Central memory CD8-positive, alpha-beta T cell (primary cell): ENCODE measurements around the gene DGKB.

Experiments
- ATAC-seq: fragments of 150-1000 bp; cut with Tn5 transposase; replicated peaks from 2 replicates; pipeline ENCODE4 v1.10.0; 2022; ENCODE audit warnings: mild to moderate bottlenecking, moderate FRiP score, moderate number of reproducible peaks; ENCODE audit not compliant: poor library complexity, severe bottlenecking; ENCODE audit errors: extremely low read depth
- DNase-seq, 2 donors: peaks; one replicate each; pipeline ENCODE4 v3.0.0; 2021; ENCODE audit warnings: low spot score in 2 of 2
- H3K27ac Mint-ChIP-seq: one replicate; pipeline ENCODE4 v1.8.0; 2022; ENCODE audit warnings: low read depth, mild to moderate bottlenecking, moderate library complexity, mixed read lengths
- H3K27me3 Mint-ChIP-seq: one replicate; pipeline ENCODE4 v1.8.0; 2022; ENCODE audit warnings: mixed read lengths
- H3K36me3 Mint-ChIP-seq: one replicate; pipeline ENCODE4 v1.8.0; 2022; ENCODE audit warnings: mild to moderate bottlenecking, moderate library complexity, mixed read lengths; ENCODE audit not compliant: insufficient read depth
- H3K4me1 Mint-ChIP-seq: one replicate; pipeline ENCODE4 v1.8.0; 2022; ENCODE audit warnings: mixed read lengths
- H3K4me3 Mint-ChIP-seq: one replicate; pipeline ENCODE4 v1.8.0; 2022; ENCODE audit warnings: mild to moderate bottlenecking, moderate library complexity, mixed read lengths
- H3K9me3 Mint-ChIP-seq: one replicate; pipeline ENCODE4 v1.8.0; 2022; ENCODE audit warnings: mixed read lengths

Gene DGKB

GRCh38 chr7:14805105-14805719 is 97.3 kb downstream of the DGKB start:
- ATAC-seq (no peak), DNase-seq (no peak)
- H3K4me1 Mint-ChIP-seq, result no peaks in the 10 kb centered on the region
- H3K27me3 Mint-ChIP-seq, result no peaks in the 10 kb centered on the region
- peaks cover 5% of the 10 kb centered on the region for H3K9me3 Mint-ChIP-seq
- H3K4me3 Mint-ChIP-seq, result no peak overlapping the region
- H3K27ac Mint-ChIP-seq, result no peak overlapping the region
- H3K36me3 Mint-ChIP-seq, result no peaks in the 10 kb centered on the region

DNA sequence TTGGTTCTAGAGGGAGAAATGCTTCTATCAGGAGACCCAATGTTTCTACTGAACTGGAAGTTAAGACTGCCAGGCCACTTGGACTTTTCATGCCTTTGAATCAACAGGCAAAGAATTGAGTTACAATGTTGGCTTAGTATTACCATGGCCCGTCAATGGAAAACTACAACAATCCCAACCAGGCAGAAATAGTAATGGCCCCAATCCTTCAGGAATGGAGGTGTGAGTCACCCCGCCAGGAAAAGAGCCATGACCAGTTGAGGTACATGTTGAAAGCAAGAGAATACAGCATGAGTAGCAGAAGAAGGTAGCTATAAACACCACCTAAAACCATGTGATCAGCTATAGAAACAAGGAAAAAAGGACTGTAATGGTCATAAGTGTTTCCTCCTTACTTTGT is 101.9 kb downstream of the DGKB start:
- ATAC-seq, result no peak
- H3K36me3 Mint-ChIP-seq, result no peaks in the 10 kb centered on the region
- H3K27ac Mint-ChIP-seq, result no peak overlapping the region
- no peak for DNase-seq
- no peaks in the 10 kb centered on the region for H3K27me3 Mint-ChIP-seq
- H3K4me1 Mint-ChIP-seq, result no peaks in the 10 kb centered on the region
- H3K9me3 Mint-ChIP-seq, result peaks cover 5% of the 10 kb centered on the region
- no peak overlapping the region for H3K4me3 Mint-ChIP-seq

DNA sequence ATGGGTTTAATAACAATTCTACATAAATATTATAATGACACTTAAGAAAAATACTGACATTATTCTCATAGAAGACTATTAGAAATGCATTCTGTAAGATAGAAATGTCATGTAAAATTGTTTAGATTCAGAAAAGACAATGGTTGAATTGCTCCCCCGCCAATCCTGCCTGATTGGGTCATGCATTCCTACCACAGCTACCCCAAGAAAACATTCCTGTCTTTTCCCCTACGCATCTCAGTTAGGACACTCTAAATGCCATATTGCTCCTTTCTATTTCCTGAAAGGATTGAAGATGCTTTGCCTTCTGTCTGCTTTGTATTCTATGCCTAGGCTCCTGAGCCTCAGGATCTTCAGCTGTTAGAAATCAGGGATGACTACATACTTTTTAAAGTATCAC is 109.4 kb downstream of the DGKB start:
- no peak overlapping the region for H3K27ac Mint-ChIP-seq

GRCh38 chr7:14787551-14787950 is 115.0 kb downstream of the DGKB start:
- Mint-ChIP-seq H3K36me3 (no peaks in the 10 kb centered on the region), H3K27ac (no peak overlapping the region), H3K9me3 (no peaks in the 10 kb centered on the region), H3K4me3 (no peak overlapping the region), H3K27me3 (no peaks in the 10 kb centered on the region), H3K4me1 (no peaks in the 10 kb centered on the region)
- DNase-seq, result no peak
- no peak for ATAC-seq

More for the DNA sequence above, 109.4 kb downstream of the DGKB start:
- Mint-ChIP-seq H3K36me3 (no peaks in the 10 kb centered on the region), H3K27me3 (no peaks in the 10 kb centered on the region), H3K4me1 (no peaks in the 10 kb centered on the region), H3K9me3 (no peaks in the 10 kb centered on the region), H3K4me3 (no peak overlapping the region)
- DNase-seq (no peak), ATAC-seq (no peak)

GRCh38 chr7:14786314-14786895 is 116.1 kb downstream of the DGKB start:
- DNase-seq, result no peak
- H3K36me3 Mint-ChIP-seq, result no peaks in the 10 kb centered on the region
- no peak for ATAC-seq
- H3K9me3 Mint-ChIP-seq, result no peaks in the 10 kb centered on the region
- H3K27ac Mint-ChIP-seq, result no peak overlapping the region
- no peaks in the 10 kb centered on the region for H3K4me1 Mint-ChIP-seq
- H3K27me3 Mint-ChIP-seq, result no peaks in the 10 kb centered on the region
- no peak overlapping the region for H3K4me3 Mint-ChIP-seq

GRCh38 chr7:14777806-14778205 is 124.7 kb downstream of the DGKB start:
- no peaks in the 10 kb centered on the region for H3K36me3 Mint-ChIP-seq
- H3K4me3 Mint-ChIP-seq, result no peak overlapping the region
- no peaks in the 10 kb centered on the region for H3K4me1 Mint-ChIP-seq
- H3K27me3 Mint-ChIP-seq, result no peaks in the 10 kb centered on the region
- ATAC-seq (no peak), DNase-seq (no peak)
- no peak overlapping the region for H3K27ac Mint-ChIP-seq
- peaks cover 14% of the 10 kb centered on the region for H3K9me3 Mint-ChIP-seq

DNA sequence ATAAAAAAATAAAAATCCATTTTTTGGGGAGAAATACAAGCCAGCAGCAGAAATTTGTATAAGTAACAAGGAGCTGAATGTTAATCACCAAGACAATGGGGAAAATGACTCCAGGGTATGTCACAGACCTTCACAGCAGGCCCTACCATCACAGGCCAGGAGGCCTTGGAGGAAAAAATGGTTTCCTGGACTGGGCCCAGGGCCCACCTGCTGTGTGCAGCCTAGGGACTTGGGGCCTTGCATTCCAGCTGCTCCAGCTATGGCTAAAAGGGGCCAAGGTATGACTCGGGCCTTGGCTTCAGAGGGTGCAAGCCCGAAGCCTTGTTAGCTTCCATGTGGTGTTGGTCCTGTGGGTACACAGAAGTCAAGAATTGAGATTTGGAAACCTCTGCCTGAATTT is 126.3 kb downstream of the DGKB start:
- no peak overlapping the region for H3K4me3 Mint-ChIP-seq
- H3K4me1 Mint-ChIP-seq, result no peaks in the 10 kb centered on the region
- H3K36me3 Mint-ChIP-seq, result no peaks in the 10 kb centered on the region
- H3K9me3 Mint-ChIP-seq, result peaks cover 14% of the 10 kb centered on the region
- no peak for ATAC-seq
- H3K27me3 Mint-ChIP-seq, result no peaks in the 10 kb centered on the region
- DNase-seq, result no peak
- no peak overlapping the region for H3K27ac Mint-ChIP-seq

DNA sequence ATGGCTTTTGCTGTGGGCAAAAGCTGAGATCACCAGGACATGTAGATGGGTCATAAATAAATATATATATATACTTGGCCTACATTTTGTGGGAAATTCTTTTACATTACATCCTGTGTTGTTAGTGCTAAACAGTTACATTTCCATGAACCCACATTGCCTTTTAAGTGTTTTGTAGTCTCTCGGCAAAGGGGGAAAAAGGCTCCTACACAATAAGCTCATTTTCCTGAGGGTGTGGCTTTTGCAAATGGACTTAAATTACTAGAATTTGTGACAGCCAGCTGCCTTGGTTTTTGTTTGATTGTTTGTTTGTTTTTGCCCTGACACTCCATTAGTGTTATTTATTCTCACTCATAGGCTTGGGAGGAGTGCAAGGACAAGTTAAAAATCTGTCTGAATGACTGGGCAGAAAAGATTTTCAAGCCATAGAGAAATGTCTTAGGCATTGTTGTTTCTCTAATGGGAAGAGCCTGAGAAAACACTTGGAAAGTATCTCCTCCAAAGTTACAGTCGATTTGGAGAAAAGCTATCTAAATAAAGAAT is 128.8 kb downstream of the DGKB start:
- Mint-ChIP-seq H3K9me3 (peaks cover 14% of the 10 kb centered on the region), H3K27me3 (no peaks in the 10 kb centered on the region), H3K36me3 (peaks cover 2% of the 10 kb centered on the region), H3K4me1 (no peaks in the 10 kb centered on the region), H3K27ac (no peak overlapping the region), H3K4me3 (no peak overlapping the region)
- ATAC-seq (no peak), DNase-seq (no peak)

- Mint-ChIP-seq H3K27me3 (no peaks in the 10 kb centered on the region), H3K27ac (no peak overlapping the region), H3K4me1 (no peaks in the 10 kb centered on the region), H3K4me3 (no peak overlapping the region), H3K9me3 (peaks cover 2% of the 10 kb centered on the region), H3K36me3 (peaks cover 2% of the 10 kb centered on the region)
- ATAC-seq (no peak), DNase-seq (no peak)
Observed at GRCh38 chr7:14770614-14771013, 131.9 kb downstream of the DGKB start.

DNA sequence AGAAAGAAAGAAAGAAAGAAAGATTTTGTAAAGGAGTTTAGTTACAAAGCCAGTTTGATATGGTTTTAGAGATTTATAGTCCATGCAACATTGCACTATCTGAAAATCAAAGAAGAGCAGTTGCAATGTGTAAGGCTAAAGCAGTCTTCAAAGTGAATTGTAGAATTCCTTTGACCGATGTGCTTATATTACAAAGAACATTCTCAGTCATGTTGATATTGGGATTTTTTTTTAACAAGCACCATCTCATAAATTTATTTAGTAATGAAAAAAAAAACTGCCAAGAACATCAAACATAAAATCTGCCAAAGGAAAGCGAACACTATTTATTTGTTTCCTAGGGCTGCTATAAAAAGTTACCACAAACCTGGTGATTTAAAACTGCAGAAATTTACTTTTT is 133.3 kb downstream of the DGKB start:
- Mint-ChIP-seq H3K9me3 (no peaks in the 10 kb centered on the region), H3K4me1 (no peaks in the 10 kb centered on the region), H3K4me3 (no peak overlapping the region), H3K27me3 (no peaks in the 10 kb centered on the region), H3K27ac (no peak overlapping the region), H3K36me3 (peaks cover 2% of the 10 kb centered on the region)
- DNase-seq (no peak), ATAC-seq (no peak)

DNA sequence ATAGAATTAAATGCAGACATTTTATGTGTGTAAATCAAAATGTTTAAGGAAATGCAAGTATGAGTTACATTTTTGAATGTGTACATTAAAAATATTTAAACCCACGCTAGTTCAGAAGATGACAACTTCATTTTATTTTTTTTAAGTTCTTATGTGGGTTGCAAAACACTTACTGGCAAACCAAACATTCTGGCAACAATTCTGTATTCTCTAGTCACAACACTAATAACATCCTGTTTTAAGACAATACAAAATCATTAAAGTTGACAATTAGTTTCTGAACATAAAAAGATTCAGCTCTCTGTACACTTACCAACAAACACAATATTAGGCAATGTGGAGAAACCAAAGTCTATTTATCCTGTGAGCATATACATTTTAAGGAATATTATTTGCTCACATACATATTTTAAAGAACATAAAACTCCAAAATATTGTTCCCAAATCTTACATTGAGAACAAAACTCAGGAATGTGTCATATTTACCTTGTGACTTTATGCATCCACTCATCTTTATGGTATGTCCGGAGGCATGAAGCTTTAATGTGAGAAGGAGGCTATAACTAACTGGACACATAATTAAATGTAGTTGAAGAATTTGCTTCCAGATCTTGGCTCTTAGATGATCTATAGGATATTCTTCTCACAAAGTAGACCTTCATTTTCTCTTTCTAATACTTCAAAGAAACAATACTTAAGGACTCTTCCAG is 134.7 kb downstream of the DGKB start:
- no peaks in the 10 kb centered on the region for H3K4me1 Mint-ChIP-seq
- no peak for ATAC-seq
- peaks cover 2% of the 10 kb centered on the region for H3K36me3 Mint-ChIP-seq
- no peaks in the 10 kb centered on the region for H3K9me3 Mint-ChIP-seq
- H3K4me3 Mint-ChIP-seq, result no peak overlapping the region
- no peaks in the 10 kb centered on the region for H3K27me3 Mint-ChIP-seq
- DNase-seq, result no peak
- H3K27ac Mint-ChIP-seq, result no peak overlapping the region

- no peak overlapping the region for H3K4me3 Mint-ChIP-seq
- H3K27me3 Mint-ChIP-seq, result no peaks in the 10 kb centered on the region
Observed at GRCh38 chr7:14766747-14767146, 135.8 kb downstream of the DGKB start.

GRCh38 chr7:14765731-14766130 is 136.8 kb downstream of the DGKB start:
- DNase-seq (no peak), ATAC-seq (no peak)
- H3K27me3 Mint-ChIP-seq, result no peaks in the 10 kb centered on the region
- H3K9me3 Mint-ChIP-seq, result no peaks in the 10 kb centered on the region
- no peak overlapping the region for H3K27ac Mint-ChIP-seq
- H3K4me3 Mint-ChIP-seq, result no peak overlapping the region
- H3K4me1 Mint-ChIP-seq, result no peaks in the 10 kb centered on the region
- peaks cover 2% of the 10 kb centered on the region for H3K36me3 Mint-ChIP-seq

More at GRCh38 chr7:14766747-14767146, 135.8 kb downstream of the DGKB start:
- H3K27ac Mint-ChIP-seq, result no peak overlapping the region
- no peak for DNase-seq
- no peak for ATAC-seq
- peaks cover 2% of the 10 kb centered on the region for H3K36me3 Mint-ChIP-seq
- H3K4me1 Mint-ChIP-seq, result no peaks in the 10 kb centered on the region
- H3K9me3 Mint-ChIP-seq, result no peaks in the 10 kb centered on the region
